Astrocyte of the spinal cord (primary cell): ENCODE data around the gene PRPF39.

Source experiments
- DNase-seq: peaks from one replicate; pipeline ENCODE4 v3.0.0; 2011; ENCODE audit warnings: low read depth, low spot score
- H3K4me3 ChIP-seq: 2 replicates; pipeline ENCODE4 v1.5.1; 2011; ENCODE audit warnings: low read depth, mild to moderate bottlenecking, low read length, moderate library complexity
- CTCF ChIP-seq: IDR thresholded peaks from 2 replicates; pipeline ENCODE4 v1.5.1; 2012; ENCODE audit warnings: low read depth, mild to moderate bottlenecking, low read length, inconsistent platforms
- in situ Hi-C: cut with HindIII; loops from 2 replicates; pipeline ENCODE4 v1.10.0; 2017; ENCODE audit warnings: low sequenced_read_pairs

The PRPF39 gene

GRCh38 chr14:45112896-45113781 is 29.2 kb downstream of the PRPF39 start:
- in situ Hi-C loops: no loop called here
- TF ChIP-seq CTCF: no peak
- DNase-seq: no peak
- H3K4me3 ChIP-seq: no peak overlapping the region

DNA sequence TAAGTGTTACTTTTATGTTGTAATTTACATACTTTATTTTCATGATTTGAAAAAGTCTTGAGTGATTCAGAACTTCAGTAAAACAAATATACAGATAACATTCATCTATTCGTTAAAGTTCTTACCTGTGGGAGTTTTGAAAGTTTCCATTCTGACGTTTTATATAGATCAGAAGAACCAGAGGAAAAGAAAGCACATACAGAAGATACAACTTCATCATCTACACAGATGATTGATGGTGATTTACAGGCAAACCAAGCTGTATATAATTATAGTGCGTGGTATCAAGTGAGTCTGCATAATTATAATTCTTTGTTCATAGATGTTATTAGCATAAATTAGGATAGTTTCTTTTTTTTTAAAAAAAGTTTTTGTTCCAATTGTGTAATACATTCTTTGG is 30.4 kb downstream of the PRPF39 start:
- TF ChIP-seq CTCF: no peak
- no peak overlapping the region for H3K4me3 ChIP-seq
- no peak for DNase-seq
- in situ Hi-C loops: no loop called here

GRCh38 chr14:45118594-45118993 is 34.7 kb downstream of the PRPF39 start:
- in situ Hi-C loops: no loop called here
- H3K4me3 ChIP-seq: no peak overlapping the region
- DNase-seq: no peak
- no peak for TF ChIP-seq CTCF

DNA sequence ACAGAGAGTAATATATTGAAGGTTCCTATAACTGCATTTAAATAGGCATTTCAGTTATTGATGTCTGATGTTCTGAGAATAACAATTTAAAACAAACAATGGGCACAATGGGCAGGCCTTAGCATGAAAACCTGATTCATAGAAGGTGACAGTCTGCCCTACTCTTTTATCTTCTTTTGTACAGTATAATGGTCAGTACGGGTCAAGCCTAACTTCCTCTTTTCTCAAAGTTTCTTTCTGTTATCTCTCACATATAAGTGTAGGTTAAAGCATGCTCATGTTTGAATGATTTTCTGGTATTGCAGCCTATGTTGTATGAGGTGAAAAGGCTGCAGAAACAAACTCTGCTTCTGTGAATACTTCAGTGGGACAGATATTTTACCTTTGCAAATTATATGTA is 36.2 kb downstream of the PRPF39 start:
- TF ChIP-seq CTCF: no peak
- no peak for DNase-seq
- H3K4me3 ChIP-seq: no peak overlapping the region
- in situ Hi-C loops: no loop called here

DNA sequence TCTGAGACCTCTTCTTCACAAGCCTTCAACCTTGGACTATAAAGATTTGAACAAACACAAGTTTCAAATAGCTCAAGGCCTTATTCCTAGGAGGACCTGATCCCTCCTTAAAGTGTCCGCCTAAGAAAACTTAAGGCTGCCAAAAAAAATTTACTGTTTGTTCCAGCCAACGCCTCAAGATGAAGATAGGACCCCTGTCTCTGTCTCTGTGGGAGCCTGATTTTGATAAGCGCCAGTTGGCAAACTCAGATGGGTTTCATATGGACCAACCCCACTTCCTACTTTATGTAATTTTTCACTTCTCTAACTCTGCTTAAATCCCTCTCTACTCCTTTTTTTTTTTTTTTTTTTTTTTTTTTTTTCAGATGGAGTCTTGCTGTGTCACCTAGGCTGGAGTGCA is 39.4 kb downstream of the PRPF39 start:
- in situ Hi-C loops: no loop called here
- no peak overlapping the region for H3K4me3 ChIP-seq
- TF ChIP-seq CTCF: no peak
- DNase-seq: no peak

- DNase-seq: no peak
- H3K4me3 ChIP-seq: no peak overlapping the region
- TF ChIP-seq CTCF: no peak
- in situ Hi-C loops: no loop called here
Observed at GRCh38 chr14:45125754-45126153, 41.8 kb downstream of the PRPF39 start.
